Lung (tissue), 12 donors: Measurements from ENCODE around the gene PABPN1L. TPM values are rescaled to one million over a fixed set of nuclear protein-coding genes. Genes with fewer than 3 reads are reported as not detected.

Source experiments
- ATAC-seq: fragments of 200-7000 bp; cut with Tn5 transposase; one replicate; pipeline ENCODE4 v1.9.1; 2020; ENCODE audit warnings: moderate number of reproducible peaks; ENCODE audit not compliant: insufficient read depth, low FRiP score
- DNase-seq, 3 donors: peaks; one replicate each; pipeline ENCODE4 v3.0.0-alpha.2; 2013 to 2017
- H3K27ac ChIP-seq, 2 donors: one replicate each; pipeline ENCODE4 v1.5.1; 2013; ENCODE audit warnings: mild to moderate bottlenecking in 2 of 2, moderate library complexity in 2 of 2, control low read depth in 1 of 2, inconsistent platforms in 1 of 2, low read depth in 1 of 2, low read length in 1 of 2
- H3K27me3 ChIP-seq, 3 donors: one replicate each; pipeline ENCODE4 v1.5.1; 2013; ENCODE audit warnings: low read length in 2 of 3; ENCODE audit not compliant: control insufficient read depth in 3 of 3, insufficient read depth in 3 of 3
- H3K36me3 ChIP-seq, 4 donors: one replicate each; pipeline ENCODE4 v1.5.1; 2013; ENCODE audit warnings: low read length in 4 of 4, mild to moderate bottlenecking in 1 of 4, moderate library complexity in 1 of 4; ENCODE audit not compliant: control insufficient read depth in 4 of 4, insufficient read depth in 4 of 4
- H3K4me1 ChIP-seq, 5 donors: one replicate each; pipeline ENCODE4 v1.5.1; 2013; ENCODE audit warnings: low read length in 5 of 5, mild to moderate bottlenecking in 2 of 5, moderate library complexity in 1 of 5; ENCODE audit not compliant: control insufficient read depth in 5 of 5, insufficient read depth in 5 of 5
- H3K4me3 ChIP-seq: one replicate; pipeline ENCODE4 v1.5.1; 2013; ENCODE audit warnings: mild to moderate bottlenecking, control low read depth, moderate library complexity
- H3K9ac ChIP-seq, 2 donors: one replicate each; pipeline ENCODE4 v1.5.1; 2013; ENCODE audit warnings: low read length in 2 of 2, control low read depth in 1 of 2; ENCODE audit not compliant: insufficient read depth in 1 of 2
- H3K9me3 ChIP-seq, 4 donors: one replicate each; pipeline ENCODE4 v1.5.1; 2013; ENCODE audit warnings: low read length in 3 of 4, mild to moderate bottlenecking in 1 of 4, moderate library complexity in 1 of 4; ENCODE audit not compliant: control insufficient read depth in 4 of 4, insufficient read depth in 3 of 4
- WGBS, 2 donors: extraction: QIAGEN DNeasy Blood & Tissue Kit; methylation state at CpG; one replicate each; pipeline ENCODE4 v1.1.7; 2013; 5-methylcytosine and 5-hydroxymethylcytosine counted together
- polyA plus RNA-seq, 2 donors: library from polyadenylated mRNA; stranded (reverse); fragments of 200-250 nt; gene quantifications; one replicate each; pipeline ENCODE4 v1.2.1, GENCODE V29; 2013
- total RNA-seq, 2 donors: library from RNA; depleted of rRNA in 1 of 2; stranded (reverse); fragments of >200 nt in 1 of 2; gene quantifications; one replicate each; pipeline ENCODE4 v1.2.1, GENCODE V29; 2014 to 2021
- TF ChIP-seq, protein P1 (sequence below): IDR thresholded peaks from 2 replicates; pipeline ENCODE4 v1.5.1; 2012; ENCODE audit warnings: mild to moderate bottlenecking; ENCODE audit errors: control extremely low read depth, extremely low read depth
- donor health status: control.
- donor health status: control.
- donor health status: Bipolar disorder and iron deficiency.
- donor health status: healthy.
- donor health status: DM: yes; HTN: yes; CAD: no.

Gene PABPN1L
- total and polyA plus RNA-seq, 4 donors: 0.03 to 0.22 TPM; not detected in 2

DNA sequence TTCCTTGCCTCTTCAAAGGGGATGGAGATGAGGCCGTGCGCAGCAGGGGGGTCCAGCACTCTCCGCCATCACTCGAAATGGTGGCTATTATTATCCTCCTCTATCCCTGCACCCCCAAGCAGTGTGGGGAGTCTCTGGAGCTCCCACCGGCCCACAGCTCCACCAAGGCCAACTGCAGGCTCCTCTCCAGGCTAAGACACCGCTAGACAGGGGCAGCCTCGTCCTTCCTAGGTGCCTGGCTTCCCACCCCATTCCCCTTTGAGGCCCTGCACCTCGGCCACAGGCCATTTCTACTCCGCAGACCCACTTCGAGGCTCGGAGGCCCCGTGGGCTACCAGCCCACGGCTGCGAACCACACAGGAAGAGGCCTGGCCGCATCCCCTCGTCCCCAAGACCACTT, 39.6 kb upstream of the PABPN1L start:
- H3K4me1 ChIP-seq: peaks cover 0 to 14% (median 7%) of the 10 kb centered on the region in 5 donors
- ATAC-seq (no peak), DNase-seq (no peak)
- 72 to 80% methylated on average over 16 of the region's 16 CpGs for WGBS, 2 donors
- TF ChIP-seq, protein P1, sequence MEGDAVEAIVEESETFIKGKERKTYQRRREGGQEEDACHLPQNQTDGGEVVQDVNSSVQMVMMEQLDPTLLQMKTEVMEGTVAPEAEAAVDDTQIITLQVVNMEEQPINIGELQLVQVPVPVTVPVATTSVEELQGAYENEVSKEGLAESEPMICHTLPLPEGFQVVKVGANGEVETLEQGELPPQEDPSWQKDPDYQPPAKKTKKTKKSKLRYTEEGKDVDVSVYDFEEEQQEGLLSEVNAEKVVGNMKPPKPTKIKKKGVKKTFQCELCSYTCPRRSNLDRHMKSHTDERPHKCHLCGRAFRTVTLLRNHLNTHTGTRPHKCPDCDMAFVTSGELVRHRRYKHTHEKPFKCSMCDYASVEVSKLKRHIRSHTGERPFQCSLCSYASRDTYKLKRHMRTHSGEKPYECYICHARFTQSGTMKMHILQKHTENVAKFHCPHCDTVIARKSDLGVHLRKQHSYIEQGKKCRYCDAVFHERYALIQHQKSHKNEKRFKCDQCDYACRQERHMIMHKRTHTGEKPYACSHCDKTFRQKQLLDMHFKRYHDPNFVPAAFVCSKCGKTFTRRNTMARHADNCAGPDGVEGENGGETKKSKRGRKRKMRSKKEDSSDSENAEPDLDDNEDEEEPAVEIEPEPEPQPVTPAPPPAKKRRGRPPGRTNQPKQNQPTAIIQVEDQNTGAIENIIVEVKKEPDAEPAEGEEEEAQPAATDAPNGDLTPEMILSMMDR: no peak
- H3K9me3 ChIP-seq: no peaks in the 10 kb centered on the region
- no peak overlapping the region for H3K27ac ChIP-seq
- H3K27me3 ChIP-seq: no peaks in the 10 kb centered on the region
- no peak overlapping the region for H3K9ac ChIP-seq
- H3K36me3 ChIP-seq: peaks cover 0 to 2% (median 0%) of the 10 kb centered on the region in 4 donors
- H3K4me3 ChIP-seq: no peak overlapping the region

DNA sequence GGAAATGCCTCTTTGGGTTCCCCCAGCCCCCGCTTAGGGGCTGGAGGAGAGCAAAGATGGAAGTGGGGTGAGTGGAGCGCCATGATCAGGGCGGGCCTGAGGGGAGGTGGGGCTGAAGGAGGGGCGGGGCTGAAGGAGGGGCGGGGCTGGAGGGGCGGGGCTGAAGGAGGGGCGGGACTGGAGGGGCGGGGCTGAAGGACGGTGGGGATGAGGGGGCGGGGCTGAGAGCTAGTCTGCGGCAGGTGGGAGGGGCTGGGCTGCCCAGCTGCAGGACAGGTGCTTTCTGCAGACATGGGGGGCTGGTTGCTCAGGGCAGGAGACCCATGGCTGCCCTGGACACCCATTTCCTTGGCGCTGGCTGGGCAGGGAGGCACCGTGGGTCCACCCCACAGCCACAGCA, 39.1 kb upstream of the PABPN1L start:
- no peak for DNase-seq
- no peak for ATAC-seq
- peaks cover 0 to 16% (median 7%) of the 10 kb centered on the region in 5 donors for H3K4me1 ChIP-seq
- TF ChIP-seq, protein P1: no peak
- H3K4me3 ChIP-seq: no peak overlapping the region
- peaks cover 0 to 3% (median 0%) of the 10 kb centered on the region in 4 donors for H3K36me3 ChIP-seq
- no peak overlapping the region for H3K27ac ChIP-seq
- H3K9ac ChIP-seq: no peak overlapping the region
- no peaks in the 10 kb centered on the region for H3K9me3 ChIP-seq
- no peaks in the 10 kb centered on the region for H3K27me3 ChIP-seq
- whole genome bisulfite sequencing, 2 donors: 53 to 84% methylated on average over 6 to 13 of the region's 13 CpGs

DNA sequence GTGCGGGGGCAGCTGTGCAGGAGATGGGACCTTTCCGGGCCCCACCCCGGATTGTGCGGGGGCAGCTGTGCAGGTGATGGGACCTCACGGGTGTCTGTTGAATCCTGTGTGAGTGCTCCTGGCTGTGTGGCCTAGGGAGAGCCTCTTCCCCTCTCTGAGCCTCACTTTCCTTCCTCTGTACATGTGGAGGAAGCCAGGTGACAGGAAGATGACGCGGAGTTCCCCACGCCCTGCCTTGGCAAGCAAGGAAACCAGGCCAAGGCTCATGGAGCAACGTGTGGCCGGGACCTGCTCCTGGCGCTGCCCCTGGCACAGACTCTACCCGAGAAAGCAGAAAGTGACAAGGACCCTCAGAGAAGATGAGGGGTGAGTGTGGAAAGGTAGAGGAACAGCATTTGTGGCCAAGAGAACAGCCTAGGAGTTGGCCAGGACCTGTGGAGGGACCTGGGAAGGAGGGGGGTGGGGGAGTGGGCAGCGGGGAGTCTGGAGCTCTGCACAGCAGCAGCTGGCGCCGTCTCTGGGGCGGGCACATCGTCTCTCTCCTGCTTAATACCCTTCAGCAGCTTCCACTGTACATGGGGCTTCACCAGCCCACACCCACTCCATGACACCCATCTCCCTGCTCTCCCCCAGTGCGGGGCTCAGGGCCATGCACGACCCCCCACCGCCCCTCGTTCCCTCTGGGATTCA, 38.4 kb upstream of the PABPN1L start:
- ATAC-seq (no peak), DNase-seq (no peak)
- H3K27me3 ChIP-seq: no peaks in the 10 kb centered on the region
- TF ChIP-seq, protein P1: no peak
- WGBS, 2 donors: 77 to 81% methylated on average over 20 to 21 of the region's 21 CpGs
- no peaks in the 10 kb centered on the region for H3K9me3 ChIP-seq
- H3K36me3 ChIP-seq: peaks cover 0 to 3% (median 0%) of the 10 kb centered on the region in 4 donors
- no peak overlapping the region for H3K4me3 ChIP-seq
- H3K4me1 ChIP-seq: peaks cover 0 to 21% (median 6%) of the 10 kb centered on the region in 5 donors
- H3K9ac ChIP-seq: no peak overlapping the region
- H3K27ac ChIP-seq: no peak overlapping the region
